ENCODE measurements around the gene HS3ST4.

DNA sequence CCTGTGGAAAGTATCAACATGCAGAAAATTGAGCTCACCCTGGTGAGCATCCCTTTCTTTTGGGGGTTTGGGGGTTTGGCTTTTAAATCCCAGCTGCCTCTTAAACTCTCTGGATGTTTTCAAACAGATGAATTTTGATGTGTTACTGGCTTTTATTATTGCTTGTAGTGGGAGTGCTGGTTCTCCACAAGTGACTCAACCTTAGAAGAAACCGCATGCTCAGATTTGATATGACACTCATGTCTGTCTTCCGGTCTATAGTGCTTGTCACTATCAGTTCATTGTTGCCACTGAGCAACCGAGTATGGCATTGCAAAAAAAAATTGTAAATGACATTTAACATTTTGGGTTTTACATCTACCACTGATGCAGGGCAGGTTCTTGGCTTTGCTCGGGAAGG, 104.5 kb downstream of the HS3ST4 start:
- TF ChIP-seq POLR2A (IDR thresholded peaks at IDR 0.05) = no peak
- TF ChIP-seq CTCF (IDR thresholded peaks at IDR 0.05) = no peak
